ENCODE measurements around the gene AMN1. TPM values are rescaled to one million over a fixed set of nuclear protein-coding genes. Genes with fewer than 3 reads are reported as not detected.
A peak's percentile ranks its signal among the peaks of the same experiment; 100 is the strongest.
"Not testable (repeated sequence)": the region's sequence is repeated elsewhere in the genome, so short reads cannot be mapped to it uniquely, and the experiment has no call there.

The AMN1 gene
- total RNA-seq, 4 donors from 2014 or later = 1.9 to 6.7 (median 5.7) TPM

DNA sequence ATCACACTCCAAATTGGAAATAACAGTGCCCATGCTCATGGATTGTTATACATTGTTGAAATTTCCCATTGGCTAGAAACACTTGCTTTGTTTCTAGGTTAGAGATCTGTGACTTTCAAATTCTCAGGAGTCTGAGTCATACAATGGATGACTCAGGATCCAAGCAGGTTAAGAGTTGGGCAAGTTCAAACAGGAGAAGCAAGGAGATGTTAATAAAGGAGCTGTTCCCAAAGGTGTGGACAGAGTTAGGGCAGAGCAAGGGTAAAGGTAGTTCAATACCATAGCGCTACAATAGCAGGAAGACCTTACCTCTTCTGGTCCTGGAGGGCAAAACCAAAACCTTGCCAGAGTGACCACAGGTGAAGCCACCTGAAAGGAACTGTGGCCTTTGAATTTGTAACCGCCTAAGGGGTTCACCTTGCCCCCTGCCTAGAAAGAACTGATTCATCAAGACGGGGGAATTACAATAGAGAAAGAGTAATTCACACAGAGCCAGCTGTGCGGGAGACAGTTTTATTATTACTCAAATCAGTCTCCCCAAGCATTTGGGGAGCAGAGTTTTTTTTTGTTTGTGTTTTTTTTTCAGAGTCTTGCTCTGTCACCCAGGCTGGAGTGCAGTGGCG, 4.2 kb upstream of the AMN1 start:
- Histone ChIP-seq H3K27ac (peak overlapping the region; percentile 87 to 97 (median 90)), H3K9me3 (peaks cover 0 to 17% (median 0%) of the 10 kb centered on the region in 3 donors), H3K4me3 (no peak overlapping the region), H3K27me3 (no peaks in the 10 kb centered on the region), H3K36me3 (no peaks in the 10 kb centered on the region), H3K4me1 (peaks cover 9 to 54% (median 21%) of the 10 kb centered on the region in 3 donors)
- 28% methylated on average over 5 of the region's 5 CpGs for WGBS, 2 donors
- TF ChIP-seq POLR2A (IDR thresholded peaks at IDR 0.05) = no peak
- TF ChIP-seq, protein P1, sequence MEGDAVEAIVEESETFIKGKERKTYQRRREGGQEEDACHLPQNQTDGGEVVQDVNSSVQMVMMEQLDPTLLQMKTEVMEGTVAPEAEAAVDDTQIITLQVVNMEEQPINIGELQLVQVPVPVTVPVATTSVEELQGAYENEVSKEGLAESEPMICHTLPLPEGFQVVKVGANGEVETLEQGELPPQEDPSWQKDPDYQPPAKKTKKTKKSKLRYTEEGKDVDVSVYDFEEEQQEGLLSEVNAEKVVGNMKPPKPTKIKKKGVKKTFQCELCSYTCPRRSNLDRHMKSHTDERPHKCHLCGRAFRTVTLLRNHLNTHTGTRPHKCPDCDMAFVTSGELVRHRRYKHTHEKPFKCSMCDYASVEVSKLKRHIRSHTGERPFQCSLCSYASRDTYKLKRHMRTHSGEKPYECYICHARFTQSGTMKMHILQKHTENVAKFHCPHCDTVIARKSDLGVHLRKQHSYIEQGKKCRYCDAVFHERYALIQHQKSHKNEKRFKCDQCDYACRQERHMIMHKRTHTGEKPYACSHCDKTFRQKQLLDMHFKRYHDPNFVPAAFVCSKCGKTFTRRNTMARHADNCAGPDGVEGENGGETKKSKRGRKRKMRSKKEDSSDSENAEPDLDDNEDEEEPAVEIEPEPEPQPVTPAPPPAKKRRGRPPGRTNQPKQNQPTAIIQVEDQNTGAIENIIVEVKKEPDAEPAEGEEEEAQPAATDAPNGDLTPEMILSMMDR (IDR thresholded peaks at IDR 0.05) = no peak
- intact Hi-C loops (cut with DNase I) = no loop called here
- DNase-seq = no peak

DNA sequence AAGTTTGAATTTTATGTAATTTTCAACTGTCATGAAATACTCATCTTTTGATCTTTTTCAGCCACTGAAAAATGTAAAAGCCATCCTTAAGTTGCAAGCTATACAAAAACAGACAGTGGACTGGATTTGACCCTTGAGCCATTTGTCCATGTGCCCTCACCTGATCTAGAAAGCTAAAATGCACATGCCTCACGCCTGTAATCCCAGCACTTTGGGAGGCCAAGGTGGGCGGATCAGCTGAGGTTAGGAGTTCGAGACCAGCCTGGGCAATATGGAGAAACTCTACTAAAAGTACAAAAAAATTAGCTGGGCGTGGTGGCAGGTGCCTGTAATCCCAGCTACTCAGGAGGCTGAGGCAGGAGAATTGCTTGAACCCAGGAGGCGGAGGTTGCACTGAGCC, 2.4 kb upstream of the AMN1 start:
- DNase-seq; H3K36me3 ChIP-seq; H3K27me3 ChIP-seq; intact Hi-C loops (cut with DNase I); H3K4me3 ChIP-seq: not testable (repeated sequence)
- Histone ChIP-seq H3K27ac (peak overlapping the region; percentile 87 to 97 (median 90)), H3K9me3 (peaks cover 0 to 17% (median 0%) of the 10 kb centered on the region in 3 donors), H3K4me1 (peaks cover 9 to 63% (median 21%) of the 10 kb centered on the region in 3 donors)
- 85 to 100% methylated on average over 5 of the region's 5 CpGs for WGBS, 2 donors

DNA sequence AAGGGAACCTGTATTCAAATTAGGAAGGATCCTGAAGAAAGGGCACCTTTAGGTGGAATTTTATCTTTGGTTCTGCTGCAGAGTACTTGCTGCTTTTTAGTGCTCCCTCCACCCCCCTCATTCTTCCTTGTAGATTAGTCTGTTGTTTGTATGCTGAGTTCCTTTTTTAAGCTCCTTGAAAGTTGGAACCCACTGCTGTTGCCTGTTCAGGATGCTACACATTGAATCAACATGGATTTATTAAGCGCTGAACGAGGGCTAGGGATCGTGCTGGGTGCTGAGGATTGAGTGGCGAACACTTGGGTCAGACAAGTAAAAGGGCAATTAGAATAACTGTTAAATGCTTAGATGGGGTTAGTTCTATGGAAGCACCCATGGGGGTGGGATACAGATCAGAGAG, 884 bp upstream of the AMN1 start:
- intact Hi-C loops (cut with DNase I) = no loop called here
- Histone ChIP-seq H3K4me3 (peak overlapping the region; percentile 54 to 82 (median 70)), H3K36me3 (no peaks in the 10 kb centered on the region), H3K27me3 (no peaks in the 10 kb centered on the region), H3K9me3 (peaks cover 0 to 17% (median 0%) of the 10 kb centered on the region in 3 donors), H3K27ac (peak overlapping the region; percentile 95 to 98 (median 97)), H3K4me1 (peaks cover 9 to 63% (median 21%) of the 10 kb centered on the region in 3 donors)
- TF ChIP-seq, protein P1 (IDR thresholded peaks at IDR 0.05) = no peak
- TF ChIP-seq POLR2A (IDR thresholded peaks at IDR 0.05) = no peak
- no peak for DNase-seq
- 77 to 90% methylated on average over 4 of the region's 4 CpGs for WGBS, 2 donors

DNA sequence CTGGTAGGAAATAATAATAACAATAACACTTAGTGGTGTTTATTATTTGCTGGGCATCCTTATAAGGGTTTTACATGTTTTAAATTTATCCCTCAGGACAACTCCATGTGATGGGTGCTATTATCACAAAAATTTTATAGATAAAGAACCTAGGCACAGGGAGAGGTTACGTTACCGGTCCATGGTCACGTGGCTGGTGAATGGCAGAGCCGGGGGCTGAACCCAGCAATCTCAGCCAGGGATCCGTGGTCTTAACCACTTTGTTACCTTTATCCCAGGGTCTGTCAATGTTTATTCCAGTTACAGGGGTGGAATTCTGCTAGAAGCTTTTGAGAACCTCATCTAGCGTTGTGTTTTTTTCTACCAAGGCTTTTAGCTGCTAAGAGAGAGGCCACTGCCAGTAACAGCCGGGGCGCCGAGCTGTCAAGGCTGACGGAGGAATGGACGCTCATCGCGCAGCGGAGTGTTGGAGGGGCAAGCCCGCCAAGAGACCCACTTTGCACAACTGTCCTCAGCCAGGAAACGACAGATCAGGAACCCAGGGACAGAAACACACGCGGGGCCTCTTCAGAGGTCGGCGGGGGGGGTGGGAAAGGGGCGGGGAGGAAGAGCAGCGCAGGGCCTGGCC, 418 bp downstream of the AMN1 start:
- H3K36me3 ChIP-seq = no peaks in the 10 kb centered on the region
- peak overlapping the region; percentile 95 to 98 (median 97) for H3K27ac ChIP-seq
- H3K4me3 ChIP-seq = peak overlapping the region; percentile 54 to 82 (median 70)
- peaks cover 0 to 17% (median 0%) of the 10 kb centered on the region in 3 donors for H3K9me3 ChIP-seq
- H3K4me1 ChIP-seq = peaks cover 9 to 62% (median 21%) of the 10 kb centered on the region in 3 donors
- intact Hi-C loops (cut with DNase I) = no loop called here
- no peak for DNase-seq
- WGBS, 2 donors = 0% methylated on average over 5 to 14 of the region's 22 CpGs
- TF ChIP-seq POLR2A (IDR thresholded peaks at IDR 0.05) = no peak
- TF ChIP-seq, protein P1 (IDR thresholded peaks at IDR 0.05) = no peak
- no peaks in the 10 kb centered on the region for H3K27me3 ChIP-seq

DNA sequence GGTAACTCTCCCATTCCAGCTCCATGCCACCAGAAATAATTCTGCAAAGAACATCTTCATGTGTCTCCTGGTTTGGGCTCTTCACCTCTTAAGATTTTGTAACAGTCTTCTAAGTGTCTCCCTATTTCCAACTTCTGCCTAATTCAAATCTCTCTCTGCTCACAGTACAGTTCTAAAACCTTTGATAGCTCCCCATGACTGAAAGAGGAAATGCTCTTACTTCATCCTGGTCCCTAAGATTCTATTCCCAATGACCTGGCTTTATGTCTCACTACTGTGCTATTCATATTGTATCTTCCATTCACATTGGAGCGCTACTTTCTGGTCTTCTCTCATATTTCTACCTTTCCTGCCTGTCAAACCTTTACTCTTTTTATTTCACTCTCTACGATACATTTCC, 1.6 kb downstream of the AMN1 start:
- WGBS, 2 donors = 94 to 98% methylated on average over 2 of the region's 2 CpGs
- TF ChIP-seq, protein P1 (IDR thresholded peaks at IDR 0.05) = no peak
- no peak for TF ChIP-seq POLR2A (IDR thresholded peaks at IDR 0.05)
- no peak overlapping the region for H3K27ac ChIP-seq
- H3K9me3 ChIP-seq = peaks cover 0 to 17% (median 0%) of the 10 kb centered on the region in 3 donors
- peaks cover 6 to 50% (median 13%) of the 10 kb centered on the region in 3 donors for H3K4me1 ChIP-seq
- DNase-seq = no peak
- H3K27me3 ChIP-seq = no peaks in the 10 kb centered on the region
- H3K4me3 ChIP-seq = no peak overlapping the region
- no peaks in the 10 kb centered on the region for H3K36me3 ChIP-seq
- intact Hi-C loops (cut with DNase I) = no loop called here
